ENCODE measurements around the gene NTHL1.
"Not testable (repeated sequence)": the region's sequence is repeated elsewhere in the genome, so short reads cannot be mapped to it uniquely, and the experiment has no call there.

NTHL1 gene

GRCh38 chr16:2027024-2028010 lies 20.3 kb downstream of the NTHL1 start:
- DNase-seq: no peak

GRCh38 chr16:2026461-2027023 lies 21.1 kb downstream of the NTHL1 start, which contains the start of gene NHERF2:
TSS of gene NHERF2 (plus strand) at chr16:2026902. CDS start at chr16:2027006, 104 bp downstream.
- no peak for DNase-seq

GRCh38 chr16:2025878-2026460 lies 21.7 kb downstream of the NTHL1 start:
- DNase-seq: no peak

- no peak for DNase-seq
These were observed 22.4 kb downstream of the NTHL1 start for GRCh38 chr16:2025251-2025650.

- DNase-seq: no peak
These were observed 23.6 kb downstream of the NTHL1 start for GRCh38 chr16:2024032-2024420.

- DNase-seq: peak; percentile 99 to 100
These were observed 24.3 kb downstream of the NTHL1 start for GRCh38 chr16:2023092-2024031.

GRCh38 chr16:2022723-2023091 lies 24.9 kb downstream of the NTHL1 start:
- DNase-seq: no peak

- no peak for DNase-seq
These were observed 27.5 kb downstream of the NTHL1 start for GRCh38 chr16:2019921-2020831.

GRCh38 chr16:2019518-2019920 lies 28.1 kb downstream of the NTHL1 start, which contains the start of gene NPW:
TSS of gene NPW (plus strand) at chr16:2019785.
- no peak for DNase-seq

- no peak for DNase-seq
These were observed 31.2 kb downstream of the NTHL1 start for GRCh38 chr16:2016407-2016922.

GRCh38 chr16:2015947-2016208 lies 31.8 kb downstream of the NTHL1 start:
- no peak for DNase-seq

GRCh38 chr16:2015117-2015946 lies 32.3 kb downstream of the NTHL1 start:
- DNase-seq: no peak

GRCh38 chr16:2013527-2013926 lies 34.1 kb downstream of the NTHL1 start:
- DNase-seq: no peak

- DNase-seq: not testable (repeated sequence)
These were observed 35.9 kb downstream of the NTHL1 start for GRCh38 chr16:2011726-2012125.

GRCh38 chr16:2009791-2010510 lies 37.7 kb downstream of the NTHL1 start, which contains the start of gene ZNF598:
TSS of gene ZNF598 (minus strand) at chr16:2009821.
- peak; percentile 69 to 73 for DNase-seq

GRCh38 chr16:2009164-2009711 lies 38.4 kb downstream of the NTHL1 start:
- DNase-seq: no peak

GRCh38 chr16:2008631-2009163 lies 38.9 kb downstream of the NTHL1 start:
- no peak for DNase-seq

GRCh38 chr16:2008009-2008526 lies 39.6 kb downstream of the NTHL1 start:
- no peak for DNase-seq
